ENCODE data around the gene CCDC34.
"Not testable (repeated sequence)": the region's sequence is repeated elsewhere in the genome, so short reads cannot be mapped to it uniquely, and the experiment has no call there.

The CCDC34 gene

DNA sequence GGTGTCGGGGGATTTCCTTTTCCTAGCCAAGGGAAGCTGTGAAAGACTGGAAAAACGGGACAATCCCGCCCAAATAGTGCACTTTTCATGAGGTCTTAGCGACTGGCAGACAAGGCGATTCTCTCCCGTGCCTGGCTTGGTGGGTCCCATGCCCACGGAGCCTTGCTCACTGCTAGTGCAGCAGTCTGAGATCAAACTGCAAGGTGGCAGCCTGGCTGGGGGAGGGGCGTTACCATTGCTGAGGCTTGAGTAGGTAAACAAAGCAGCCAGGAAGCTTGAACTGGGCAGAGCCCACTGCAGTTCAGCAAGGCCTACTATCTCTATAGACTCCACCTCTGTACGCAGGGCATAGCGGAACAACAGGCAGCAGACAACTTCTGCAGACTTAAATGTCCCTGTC lies 41.7 kb downstream of the CCDC34 start:
- not testable (repeated sequence) for DNase-seq (ENCODE audit: low read depth in 2 of 2)

DNA sequence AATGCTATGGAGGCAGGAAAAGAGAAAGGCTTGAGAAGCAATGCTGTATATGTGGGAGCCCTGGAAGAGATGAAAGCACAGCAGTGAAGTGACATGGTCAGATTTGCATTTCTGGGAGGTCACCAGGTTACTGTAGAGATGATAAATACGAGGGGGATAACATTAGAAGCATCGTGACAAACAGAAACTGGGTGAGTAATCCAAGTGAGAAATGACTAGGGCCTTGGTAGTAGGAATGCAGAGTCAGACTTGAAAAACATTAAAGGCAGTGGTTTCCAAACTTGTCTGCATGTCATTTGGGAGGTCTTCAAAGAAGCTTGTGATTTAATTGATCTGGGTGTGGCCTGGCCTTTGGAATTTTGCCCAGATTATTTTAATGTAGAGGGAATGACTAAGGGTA lies 43.9 kb downstream of the CCDC34 start:
- peak in 1 of 2 experiments; percentile 49 for DNase-seq (ENCODE audit: low read depth in 2 of 2)

DNA sequence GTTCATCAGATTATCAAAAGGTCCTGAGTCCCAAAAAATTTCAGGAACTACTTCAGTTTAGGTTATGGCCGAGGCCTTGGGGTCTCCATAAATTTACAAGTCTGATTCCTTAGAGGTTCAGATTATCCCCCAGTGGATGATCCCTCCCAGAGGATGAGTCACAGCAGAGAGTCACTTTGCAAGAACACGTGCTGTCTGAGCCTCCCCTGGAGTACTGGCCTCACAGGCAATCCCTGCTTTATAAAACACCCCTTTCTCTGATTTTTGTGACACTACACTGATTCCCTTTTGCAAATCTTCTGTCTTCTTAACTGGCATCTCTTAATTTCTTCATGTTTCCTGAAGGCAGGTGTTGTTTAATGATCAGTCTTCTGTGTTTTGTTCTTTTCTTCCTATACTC lies 45.3 kb downstream of the CCDC34 start:
- peak in 1 of 2 experiments; percentile 39 for DNase-seq (ENCODE audit: low read depth in 2 of 2)

DNA sequence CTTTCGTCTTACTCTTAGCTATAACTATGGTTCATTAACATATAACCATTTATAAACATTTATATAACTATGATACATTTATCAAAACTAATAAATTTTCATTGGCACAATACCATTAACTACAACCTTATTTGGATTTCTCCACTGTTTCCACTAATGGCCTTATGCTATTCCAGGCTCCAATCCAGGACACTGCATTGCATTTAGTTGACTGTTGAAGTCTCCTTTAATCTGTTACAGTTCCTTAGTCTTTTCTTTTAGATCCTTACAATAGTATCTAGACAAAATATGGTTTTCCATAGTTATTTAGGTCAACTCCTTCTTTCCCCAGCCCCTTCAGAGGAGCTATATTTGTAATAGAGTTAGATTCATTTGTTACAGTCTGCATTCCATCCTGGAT lies 47.2 kb downstream of the CCDC34 start:
- DNase-seq (ENCODE audit: low read depth in 2 of 2), result no peak

DNA sequence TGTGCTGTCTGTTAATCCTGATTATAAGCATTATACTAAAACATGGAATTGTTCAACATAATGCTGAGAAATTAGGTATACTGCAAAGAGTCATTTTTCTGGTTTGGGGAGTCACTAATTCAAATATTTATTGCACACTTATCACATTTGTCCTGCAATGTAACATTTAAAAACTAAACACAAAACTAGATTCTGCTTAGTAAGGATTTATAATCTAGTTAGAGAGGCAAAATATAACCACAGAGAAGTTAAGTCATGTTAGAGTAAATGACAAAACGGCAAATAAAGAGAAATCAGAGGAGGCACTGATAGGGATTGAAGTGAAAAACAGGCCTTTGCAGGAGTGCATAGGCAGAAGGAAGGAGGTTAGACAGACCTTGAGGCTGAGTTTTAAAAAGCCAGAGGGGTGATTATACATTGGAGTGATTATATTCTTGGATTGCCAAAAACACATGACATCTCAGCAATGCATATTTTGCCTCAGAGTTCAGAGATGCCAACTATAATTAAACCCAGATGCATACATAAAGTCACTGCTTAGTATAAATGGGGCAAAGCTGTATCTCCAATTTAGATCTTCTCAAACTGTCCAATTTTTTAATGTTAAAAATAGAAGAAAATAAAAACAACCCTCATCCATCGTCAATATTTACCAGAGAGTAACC lies 49.7 kb downstream of the CCDC34 start:
- DNase-seq (ENCODE audit: low read depth in 2 of 2), result no peak

DNA sequence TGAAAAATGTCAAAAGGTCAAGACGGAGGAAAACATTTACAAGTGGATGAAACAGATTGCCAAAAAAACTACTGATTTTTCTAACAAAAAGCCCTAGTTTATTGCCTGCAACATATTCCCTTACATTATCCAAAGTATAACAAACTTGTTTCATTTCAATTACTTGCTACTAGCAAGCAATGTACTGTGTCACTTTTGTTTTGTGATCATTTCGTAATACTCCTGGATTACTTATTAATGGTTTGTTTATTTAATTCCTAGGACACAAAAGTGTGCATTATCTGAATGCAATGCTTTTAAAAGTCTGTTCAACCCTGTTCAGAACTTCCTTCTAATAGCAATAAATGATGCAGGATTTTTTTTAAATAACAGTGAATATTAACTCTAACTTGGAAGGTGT lies 50.9 kb downstream of the CCDC34 start:
- DNase-seq (ENCODE audit: low read depth in 2 of 2), result no peak

DNA sequence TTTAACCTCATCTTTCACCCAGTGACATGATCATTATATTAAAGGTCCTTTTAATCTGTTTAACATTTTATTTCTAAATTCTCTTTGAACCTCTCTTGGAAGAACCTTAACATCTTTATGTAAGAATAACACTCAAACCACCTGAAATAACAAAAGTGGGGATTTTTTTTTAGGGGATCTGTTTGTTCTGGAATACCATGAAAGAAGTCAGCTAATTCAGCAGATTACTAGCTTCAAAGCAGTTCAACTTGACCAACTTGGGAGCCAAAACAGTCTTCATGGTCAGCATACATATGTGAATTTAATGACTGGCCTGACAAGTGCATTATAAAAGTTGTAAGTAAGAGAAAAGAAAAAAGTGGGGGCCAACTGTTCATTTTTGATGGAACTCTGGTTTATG lies 52.3 kb downstream of the CCDC34 start:
- DNase-seq (ENCODE audit: low read depth in 2 of 2), result no peak

DNA sequence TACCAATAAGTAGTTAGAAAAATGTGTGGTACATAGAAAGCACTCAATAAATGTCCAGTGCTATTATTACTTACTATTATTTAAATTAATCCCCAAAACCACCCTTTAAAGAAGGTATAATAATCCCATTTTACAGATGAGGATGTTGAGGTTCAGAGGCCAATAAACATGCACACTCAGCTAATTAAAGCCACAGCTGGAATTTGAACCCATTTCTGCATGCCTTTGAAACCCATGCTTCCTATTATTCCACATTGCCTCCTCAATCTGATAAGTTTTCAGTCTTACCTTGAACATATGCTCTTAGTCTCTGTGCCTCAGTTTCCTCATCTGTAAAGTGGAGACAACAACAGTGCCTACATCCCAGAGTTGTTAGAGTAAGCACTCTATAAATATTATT lies 52.8 kb downstream of the CCDC34 start:
- no peak for DNase-seq (ENCODE audit: low read depth in 2 of 2)

DNA sequence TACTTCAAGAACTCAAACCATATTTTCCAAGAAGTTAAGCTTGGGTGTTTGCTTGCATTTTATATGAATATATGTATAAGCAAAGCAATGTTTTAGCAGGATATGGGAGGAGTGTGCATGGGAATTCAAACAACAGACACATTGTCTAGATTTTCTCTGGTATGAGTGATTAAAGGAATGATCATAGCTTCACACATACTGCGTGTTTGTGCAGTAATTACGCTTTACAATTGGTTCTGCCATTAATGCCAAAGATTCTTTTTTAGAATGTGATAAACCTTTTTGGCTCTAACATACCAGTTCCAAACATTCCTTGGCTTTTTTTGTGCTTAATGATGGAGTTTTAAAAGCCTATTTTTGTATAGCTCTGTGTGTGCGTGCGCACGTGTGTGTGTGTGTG lies 54.0 kb downstream of the CCDC34 start:
- peak in 1 of 2 experiments; percentile 83 for DNase-seq (ENCODE audit: low read depth in 2 of 2)

DNA sequence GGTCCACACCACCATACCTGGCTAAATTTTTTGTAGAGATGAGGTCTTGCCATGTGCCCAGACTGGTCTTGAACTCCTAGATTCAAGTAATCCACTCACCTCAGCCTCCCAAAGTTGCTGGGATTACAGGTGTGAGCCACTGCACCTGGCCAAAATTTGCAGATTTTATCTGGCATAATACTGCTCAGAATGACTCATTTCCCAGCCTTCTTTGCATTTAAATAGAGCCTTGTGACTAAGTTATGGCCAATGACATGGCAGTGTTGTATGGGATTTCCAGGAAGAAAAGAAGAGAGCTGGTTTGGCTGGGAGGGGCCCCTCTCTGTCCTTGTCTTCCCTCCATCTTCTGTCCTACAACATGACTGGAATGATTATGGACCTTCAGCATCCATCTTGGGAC lies 55.8 kb downstream of the CCDC34 start:
- no peak for DNase-seq (ENCODE audit: low read depth in 2 of 2)

DNA sequence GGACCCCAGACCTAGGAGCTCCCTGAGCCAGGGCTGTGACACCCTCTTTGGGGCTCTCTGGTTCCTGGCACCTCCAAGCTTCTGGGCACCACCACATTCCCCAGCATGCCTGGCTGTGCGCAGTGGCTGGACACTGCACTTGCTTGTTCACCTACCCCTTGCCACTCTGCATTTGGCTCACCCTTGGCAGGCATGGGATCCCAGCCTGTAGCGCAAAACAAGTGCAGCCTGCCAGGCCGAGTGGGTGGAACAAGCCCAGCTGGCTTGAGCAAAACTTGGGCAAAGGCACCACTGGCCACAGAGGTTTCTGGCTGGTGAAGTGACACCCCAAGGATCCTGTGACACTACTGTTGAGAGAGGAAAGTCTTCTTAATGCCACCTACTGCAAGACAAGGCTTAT lies 57.3 kb downstream of the CCDC34 start:
- DNase-seq (ENCODE audit: low read depth in 2 of 2), result no peak

DNA sequence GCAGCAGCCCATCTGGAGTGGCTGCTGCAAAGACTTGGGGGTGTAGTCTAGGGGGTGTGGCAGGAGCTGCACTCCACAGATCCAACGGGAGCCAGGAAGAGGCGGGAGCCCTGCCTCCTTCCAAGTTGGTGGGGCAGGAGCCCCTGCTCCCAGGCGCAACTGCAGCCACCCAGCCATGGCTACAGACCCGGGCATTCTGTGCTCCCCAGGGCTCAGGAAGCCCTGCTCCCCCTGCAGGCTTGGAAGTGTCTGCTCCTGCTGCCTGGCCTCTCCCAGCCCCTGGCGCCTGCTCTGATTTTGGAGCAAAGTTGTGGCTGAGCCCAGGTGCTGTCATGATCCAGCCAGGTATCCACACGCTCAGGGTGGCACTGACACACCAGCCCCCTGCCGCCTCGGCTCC lies 58.5 kb downstream of the CCDC34 start:
- DNase-seq (ENCODE audit: low read depth in 2 of 2), result no peak

DNA sequence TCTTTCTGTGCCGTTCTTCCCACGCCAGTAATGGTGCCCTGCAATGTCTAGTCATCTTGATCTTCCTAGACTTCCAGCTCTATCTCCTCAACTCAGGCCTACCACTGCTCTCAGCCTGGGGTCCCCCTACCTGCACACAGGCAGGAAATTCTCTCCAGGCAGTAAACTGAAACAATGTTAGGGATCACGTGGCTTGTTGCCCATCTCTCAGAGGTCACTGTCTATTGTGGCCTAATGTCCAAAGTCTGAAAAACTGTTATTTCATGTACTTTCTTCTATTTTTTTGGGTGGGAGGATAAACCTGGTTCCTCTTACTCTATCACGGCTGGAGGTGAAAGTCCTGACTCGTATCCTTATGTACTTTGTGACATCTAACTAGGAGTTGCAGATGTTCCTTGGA lies 59.1 kb downstream of the CCDC34 start:
- DNase-seq (ENCODE audit: low read depth in 2 of 2), result no peak

DNA sequence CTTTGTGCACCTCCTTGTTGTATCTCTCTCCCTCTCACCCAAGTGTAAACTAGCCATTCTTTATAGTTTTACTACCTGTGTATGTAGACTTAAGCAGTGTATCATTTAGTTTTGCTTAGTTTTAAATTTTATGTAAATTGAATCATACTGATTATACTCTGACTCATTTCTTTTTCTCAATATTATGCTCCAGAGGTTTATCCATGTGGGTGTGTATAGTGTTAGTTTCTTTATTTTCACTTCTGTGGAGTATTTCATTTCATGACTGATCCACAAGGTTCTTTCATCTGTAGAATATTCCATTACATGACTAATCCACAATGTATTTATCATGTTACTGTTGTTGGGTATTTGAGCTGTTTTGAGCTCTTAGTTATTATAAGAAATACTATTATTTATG lies 62.0 kb downstream of the CCDC34 start:
- no peak for DNase-seq (ENCODE audit: low read depth in 2 of 2)

DNA sequence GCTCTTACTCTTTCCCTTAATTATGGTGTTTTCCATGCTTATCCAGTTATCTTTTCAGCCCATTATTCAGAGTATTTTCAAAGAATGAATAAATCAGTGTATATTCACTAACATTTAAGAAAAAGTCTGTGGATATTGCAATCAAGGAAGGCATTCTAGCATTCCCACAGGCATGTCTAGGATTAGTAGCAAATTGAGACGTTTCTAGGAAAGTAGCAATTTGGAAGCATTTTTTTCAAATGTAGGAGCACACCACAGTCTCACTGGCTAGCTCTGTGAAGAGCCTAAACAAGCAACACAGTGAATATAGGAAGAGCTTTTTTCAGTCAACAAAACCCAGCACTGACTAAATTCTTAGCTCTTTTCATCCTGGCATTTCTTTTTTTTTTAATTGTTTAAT lies 65.4 kb downstream of the CCDC34 start:
- DNase-seq (ENCODE audit: low read depth in 2 of 2), result no peak

DNA sequence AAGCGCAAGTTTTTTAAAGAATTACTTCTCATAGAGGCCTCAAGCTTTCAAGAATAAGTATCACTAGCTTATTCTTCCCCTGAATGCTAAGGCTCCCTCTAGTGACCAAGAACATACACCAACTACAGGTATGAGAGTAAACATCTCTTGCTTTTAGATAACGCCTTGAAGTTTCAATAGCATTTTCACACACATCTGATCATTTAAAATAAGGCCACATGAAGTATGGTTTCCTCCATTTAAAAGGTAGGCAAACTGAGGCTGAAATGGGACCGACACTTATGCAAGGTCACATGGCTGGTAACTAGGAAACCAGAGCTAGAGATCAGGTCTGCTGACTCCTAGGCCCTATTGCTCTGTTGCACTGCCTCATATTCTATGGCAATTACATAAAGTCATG lies 66.5 kb downstream of the CCDC34 start:
- DNase-seq (ENCODE audit: low read depth in 2 of 2), result no peak

DNA sequence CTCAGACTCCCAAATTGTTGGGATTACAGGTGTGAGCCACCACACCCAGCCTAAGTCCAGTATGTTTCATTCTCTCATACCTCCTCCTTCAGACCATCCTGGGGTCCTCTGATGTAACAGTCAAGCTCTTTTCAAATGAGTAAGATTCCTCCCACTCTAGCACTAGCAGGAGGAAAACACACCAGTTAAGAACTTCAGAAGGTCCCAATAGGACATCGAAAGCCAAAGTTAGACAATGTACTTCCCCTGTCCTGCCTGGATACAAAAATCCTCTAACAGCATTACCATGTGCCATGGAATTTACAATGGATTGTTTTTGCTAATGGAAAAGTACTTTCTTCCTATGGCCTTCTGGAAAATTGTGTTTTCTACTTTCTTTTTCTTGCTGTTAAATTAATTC lies 67.1 kb downstream of the CCDC34 start:
- DNase-seq (ENCODE audit: low read depth in 2 of 2), result no peak

DNA sequence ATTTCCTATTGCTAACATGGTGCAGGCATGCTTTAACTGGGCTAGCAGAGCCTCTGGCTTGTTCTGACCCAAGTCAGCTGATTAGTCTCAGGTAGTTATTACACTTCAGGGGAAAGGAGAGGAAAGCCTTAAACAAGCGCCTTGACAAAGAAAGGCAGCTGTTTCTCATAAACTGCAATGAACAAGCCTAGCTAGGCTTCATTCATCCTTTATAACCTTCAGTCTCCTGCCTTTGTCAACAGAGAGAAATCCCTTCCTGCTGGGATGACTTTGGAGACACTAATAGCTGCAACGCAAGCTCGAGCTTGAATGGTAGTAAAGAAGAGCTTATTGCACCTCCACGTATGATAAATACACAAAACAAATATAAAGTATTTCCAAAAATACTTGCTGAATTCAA lies 68.4 kb downstream of the CCDC34 start:
- no peak for DNase-seq (ENCODE audit: low read depth in 2 of 2)

DNA sequence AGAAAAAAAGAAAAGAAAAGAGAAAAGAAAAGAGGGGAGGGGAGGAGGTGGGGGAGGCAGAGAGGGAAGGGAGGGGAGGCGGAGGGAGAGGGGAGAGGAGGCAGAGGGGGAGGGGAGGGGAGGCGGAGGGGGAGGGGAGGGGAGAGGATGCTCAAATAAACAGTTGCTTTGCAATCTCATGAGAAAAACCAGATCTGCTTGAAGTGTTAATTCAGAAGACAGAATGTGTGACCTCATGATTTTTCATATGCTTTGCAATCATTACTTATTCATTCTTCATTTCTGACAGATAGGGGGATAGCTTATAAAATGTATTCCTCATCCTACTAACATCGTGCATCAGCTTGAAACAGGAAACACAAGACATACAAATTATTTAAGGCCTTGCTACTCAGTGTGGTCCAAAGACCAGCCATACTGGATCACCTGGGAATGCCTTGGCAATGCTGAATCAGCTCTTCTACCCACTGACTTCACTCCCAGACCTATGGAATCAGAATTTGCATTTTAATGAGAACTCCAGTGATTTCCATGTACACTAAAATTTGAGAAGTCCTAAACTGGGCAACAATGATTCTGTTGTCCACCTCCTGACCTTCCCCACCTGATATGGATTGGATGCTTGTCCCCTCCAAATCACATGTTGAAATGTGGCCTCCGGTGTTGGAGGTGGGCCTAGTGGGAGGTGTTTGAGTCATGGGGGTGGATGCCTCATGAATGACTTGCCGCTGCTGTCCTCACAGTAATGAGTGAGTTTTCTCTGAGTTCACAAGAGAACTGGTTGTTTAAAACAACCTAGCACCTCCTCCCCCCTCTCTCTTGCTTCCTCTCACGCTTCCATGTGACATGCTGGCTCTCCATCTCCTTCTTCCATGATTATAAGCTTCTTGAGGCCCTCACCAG lies 69.2 kb downstream of the CCDC34 start:
- DNase-seq (ENCODE audit: low read depth in 2 of 2), result no peak

DNA sequence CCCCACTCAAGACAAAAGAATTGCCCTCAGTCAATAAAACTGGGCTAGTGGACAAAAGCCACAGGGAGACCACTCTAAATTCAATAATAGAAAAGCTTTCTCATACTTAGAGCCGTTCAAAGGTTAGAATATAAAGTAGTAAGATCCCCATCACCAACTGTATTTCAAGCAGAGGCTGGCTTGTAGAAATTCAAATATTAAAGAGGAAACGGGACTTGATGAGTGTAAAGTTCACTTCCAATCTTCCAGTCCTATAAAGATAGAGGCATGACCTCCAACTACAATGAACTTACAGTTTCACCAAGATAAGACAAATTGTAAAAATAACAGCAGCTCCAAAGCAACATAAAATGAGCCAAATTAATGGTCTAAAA lies 70.4 kb downstream of the CCDC34 start:
- DNase-seq (ENCODE audit: low read depth in 2 of 2), result no peak

DNA sequence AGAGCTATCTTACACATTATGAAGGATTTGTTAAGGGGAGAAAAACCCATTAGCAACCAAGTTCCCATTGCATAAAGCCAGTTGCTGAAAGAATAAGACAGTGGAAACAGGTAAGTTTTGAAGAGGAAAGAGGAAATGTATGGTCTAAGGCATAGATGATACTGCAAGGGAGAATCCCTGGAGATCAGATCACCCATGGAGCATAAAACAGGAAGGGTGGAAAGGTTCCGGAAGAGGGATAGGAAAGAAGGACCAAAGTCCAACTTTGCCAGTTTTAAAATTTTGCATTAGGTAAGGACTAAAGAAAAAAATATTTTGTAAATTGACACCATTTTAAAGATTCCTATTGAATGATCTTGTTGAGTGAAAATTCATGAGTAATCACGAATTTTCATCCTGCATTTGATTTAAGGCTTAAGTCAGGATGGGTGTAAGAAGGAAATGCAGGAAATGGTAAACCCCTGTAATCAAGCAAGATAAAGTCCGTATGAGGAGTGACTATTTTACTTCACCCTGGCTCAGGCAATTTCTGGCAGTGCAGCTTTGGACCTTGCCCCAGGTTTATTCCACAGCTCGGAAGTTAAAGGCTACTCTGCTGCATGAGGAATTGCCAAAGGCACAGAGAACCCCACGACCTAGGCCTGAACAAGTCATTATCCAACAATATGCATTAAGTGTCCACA lies 70.9 kb downstream of the CCDC34 start:
- DNase-seq (ENCODE audit: low read depth in 2 of 2), result no peak

DNA sequence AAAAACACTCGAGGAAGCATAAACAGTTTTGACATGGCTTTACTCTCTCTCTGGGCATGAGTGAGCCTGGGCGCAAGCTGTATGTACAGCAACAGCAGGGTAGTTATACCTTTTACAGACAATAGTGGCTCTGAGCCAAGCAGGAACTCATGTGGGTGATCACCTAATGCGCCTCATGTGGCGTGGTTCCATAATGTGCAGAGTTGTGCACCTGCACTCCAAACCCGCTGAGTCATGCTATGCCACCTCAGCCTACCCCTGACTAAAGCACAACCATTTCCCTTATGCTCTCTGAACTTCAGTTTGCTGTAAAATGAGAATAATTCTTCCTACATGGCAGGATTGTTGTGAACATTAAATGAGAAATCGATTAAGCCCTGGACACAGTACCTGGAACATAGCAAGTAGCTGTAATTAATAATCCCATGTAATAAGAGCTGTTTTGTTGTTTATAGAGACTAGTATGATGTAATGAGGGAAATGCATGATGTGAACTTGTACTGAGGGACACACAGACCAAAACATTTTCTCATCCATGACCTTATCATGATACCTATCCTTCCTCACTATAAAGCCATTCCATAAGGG lies 71.6 kb downstream of the CCDC34 start:
- DNase-seq (ENCODE audit: low read depth in 2 of 2), result no peak

Measured in fibroblast of skin of left quadriceps (primary cell).